Measurements from ENCODE around the gene TSSK6. TPM values are rescaled to one million over a fixed set of nuclear protein-coding genes. Genes with fewer than 3 reads are reported as not detected.
A peak's percentile ranks its signal among the peaks of the same experiment; 100 is the strongest.

TSSK6 gene
- total RNA-seq, 2 donors from 2014 or later = 1.5 to 3.6 TPM

- H3K9me3 ChIP-seq = no peaks in the 10 kb centered on the region
- peak within 1 kb of the TSS; percentile 85 for H3K4me3 ChIP-seq
- no peaks in the 10 kb centered on the region for H3K36me3 ChIP-seq
- no peaks in the 10 kb centered on the region for H3K27me3 ChIP-seq (replicated peaks; ENCODE audit: insufficient read depth)
- peak within 1 kb of the TSS; percentile 75 to 81 for H3K27ac ChIP-seq
- no peak for TF ChIP-seq CTCF (IDR thresholded peaks at IDR 0.05)
- DNase-seq (ENCODE audit: low spot score) (peak; percentile 65), ATAC-seq (ENCODE audit: insufficient number of reproducible peaks, low FRiP score, low read depth) (peak; percentile 80)
- peaks cover 13 to 43% of the 10 kb centered on the region in 2 donors for H3K4me1 ChIP-seq (ENCODE audit: control insufficient read depth in 1 of 2, low read depth in 2 of 2)
These were observed 533 bp upstream of the TSSK6 start, which contains the start of gene NDUFA13 for GRCh38 chr19:19515642-19516519. Gene NDUFA13 (plus strand): TSS chr19:19516225. CDS start chr19:19516239, 14 bp downstream.

- peaks cover 13 to 38% of the 10 kb centered on the region in 2 donors for H3K4me1 ChIP-seq (ENCODE audit: control insufficient read depth in 1 of 2, low read depth in 2 of 2)
- DNase-seq (ENCODE audit: low spot score) = no peak
- H3K27ac ChIP-seq = peak overlapping the region in 1 of 2 donors; percentile 32
- ATAC-seq (ENCODE audit: insufficient number of reproducible peaks, low FRiP score, low read depth) = no peak
- no peak for TF ChIP-seq CTCF (IDR thresholded peaks at IDR 0.05)
- peak overlapping the region; percentile 60 for H3K4me3 ChIP-seq
- no peaks in the 10 kb centered on the region for H3K9me3 ChIP-seq
- no peaks in the 10 kb centered on the region for H3K27me3 ChIP-seq (replicated peaks; ENCODE audit: insufficient read depth)
- no peaks in the 10 kb centered on the region for H3K36me3 ChIP-seq
These were observed 1.1 kb downstream of the TSSK6 start for GRCh38 chr19:19514215-19514657.

- peaks cover 13 to 34% of the 10 kb centered on the region in 2 donors for H3K4me1 ChIP-seq (ENCODE audit: control insufficient read depth in 1 of 2, low read depth in 2 of 2)
- ATAC-seq (ENCODE audit: insufficient number of reproducible peaks, low FRiP score, low read depth) = no peak
- H3K36me3 ChIP-seq = no peaks in the 10 kb centered on the region
- H3K27ac ChIP-seq = peak overlapping the region in 1 of 2 donors; percentile 32
- peak overlapping the region; percentile 60 for H3K4me3 ChIP-seq
- no peak for DNase-seq (ENCODE audit: low spot score)
- no peaks in the 10 kb centered on the region for H3K27me3 ChIP-seq (replicated peaks; ENCODE audit: insufficient read depth)
- no peaks in the 10 kb centered on the region for H3K9me3 ChIP-seq
- no peak for TF ChIP-seq CTCF (IDR thresholded peaks at IDR 0.05)
These were observed 1.7 kb downstream of the TSSK6 start for GRCh38 chr19:19513682-19514081.

GRCh38 chr19:19510432-19510831 is 4.9 kb downstream of the TSSK6 start:
- H3K9me3 ChIP-seq = no peaks in the 10 kb centered on the region
- H3K27ac ChIP-seq = no peak overlapping the region
- no peak for ATAC-seq (ENCODE audit: insufficient number of reproducible peaks, low FRiP score, low read depth)
- H3K4me3 ChIP-seq = no peak overlapping the region
- H3K27me3 ChIP-seq (replicated peaks; ENCODE audit: insufficient read depth) = no peaks in the 10 kb centered on the region
- peaks cover 7% of the 10 kb centered on the region for H3K36me3 ChIP-seq
- H3K4me1 ChIP-seq (ENCODE audit: control insufficient read depth in 1 of 2, low read depth in 2 of 2) = peaks cover 2 to 23% of the 10 kb centered on the region in 2 donors
- DNase-seq (ENCODE audit: low spot score) = no peak
- TF ChIP-seq CTCF (IDR thresholded peaks at IDR 0.05) = no peak

- no peaks in the 10 kb centered on the region for H3K9me3 ChIP-seq
- ATAC-seq (ENCODE audit: insufficient number of reproducible peaks, low FRiP score, low read depth) (no peak), DNase-seq (ENCODE audit: low spot score) (no peak)
- no peak overlapping the region for H3K27ac ChIP-seq
- peaks cover 16% of the 10 kb centered on the region for H3K36me3 ChIP-seq
- no peak for TF ChIP-seq CTCF (IDR thresholded peaks at IDR 0.05)
- H3K4me1 ChIP-seq (ENCODE audit: control insufficient read depth in 1 of 2, low read depth in 2 of 2) = peaks cover 0 to 11% of the 10 kb centered on the region in 2 donors
- no peak overlapping the region for H3K4me3 ChIP-seq
- no peaks in the 10 kb centered on the region for H3K27me3 ChIP-seq (replicated peaks; ENCODE audit: insufficient read depth)
These were observed 7.1 kb downstream of the TSSK6 start for GRCh38 chr19:19508217-19508616.

All from thoracic aorta (tissue), 2 donors.